ENCODE results near the gene USP35.
"Not testable (repeated sequence)": the region's sequence is repeated elsewhere in the genome, so short reads cannot be mapped to it uniquely, and the experiment has no call there.

Gene USP35

GRCh38 chr11:78170874-78171549 lies 17.7 kb upstream of the USP35 start:
- no peak for DNase-seq

- no peak for DNase-seq
Observed at GRCh38 chr11:78171951-78172350, 16.8 kb upstream of the USP35 start.

GRCh38 chr11:78175862-78176261 lies 12.9 kb upstream of the USP35 start:
- DNase-seq: not testable (repeated sequence)

- no peak for DNase-seq
Observed at GRCh38 chr11:78176605-78177141, 12.0 kb upstream of the USP35 start.

- no peak for DNase-seq
Observed at GRCh38 chr11:78177216-78177615, 11.5 kb upstream of the USP35 start.

- no peak for DNase-seq
Observed at GRCh38 chr11:78179459-78180071, 9.2 kb upstream of the USP35 start.

GRCh38 chr11:78180751-78181150 lies 8.0 kb upstream of the USP35 start:
- DNase-seq: no peak

GRCh38 chr11:78181185-78181584 lies 7.5 kb upstream of the USP35 start:
- no peak for DNase-seq

- DNase-seq: no peak
Observed at GRCh38 chr11:78187366-78188285, 1.1 kb upstream of the USP35 start.

- no peak for DNase-seq
Observed at GRCh38 chr11:78189174-78189724, 530 bp downstream of the USP35 start.

- no peak for DNase-seq
Observed at GRCh38 chr11:78189851-78190250, 1.1 kb downstream of the USP35 start.

GRCh38 chr11:78190374-78190773 lies 1.7 kb downstream of the USP35 start:
- DNase-seq: no peak

- no peak for DNase-seq
Observed at GRCh38 chr11:78190871-78191538, 2.3 kb downstream of the USP35 start.

GRCh38 chr11:78192223-78192719 lies 3.6 kb downstream of the USP35 start:
- no peak for DNase-seq

- DNase-seq: no peak
Observed at GRCh38 chr11:78192911-78193351, 4.2 kb downstream of the USP35 start.

- DNase-seq: no peak
Observed at GRCh38 chr11:78193806-78194205, 5.1 kb downstream of the USP35 start.

- no peak for DNase-seq
Observed at GRCh38 chr11:78194490-78194889, 5.8 kb downstream of the USP35 start.

- DNase-seq: no peak
Observed at GRCh38 chr11:78195917-78196560, 7.3 kb downstream of the USP35 start.

- no peak for DNase-seq
Observed at GRCh38 chr11:78196661-78197091, 8.0 kb downstream of the USP35 start.

GRCh38 chr11:78197816-78198215 lies 9.1 kb downstream of the USP35 start:
- no peak for DNase-seq

- no peak for DNase-seq
Observed at GRCh38 chr11:78199015-78199652, 10.4 kb downstream of the USP35 start.

All from NCI-H2029 treated with DMSO at 0.1 percent for 48 hours (cell line).